ENCODE measurements around the gene EDAR.
A peak's percentile ranks its signal among the peaks of the same experiment; 100 is the strongest.

Gene EDAR

DNA sequence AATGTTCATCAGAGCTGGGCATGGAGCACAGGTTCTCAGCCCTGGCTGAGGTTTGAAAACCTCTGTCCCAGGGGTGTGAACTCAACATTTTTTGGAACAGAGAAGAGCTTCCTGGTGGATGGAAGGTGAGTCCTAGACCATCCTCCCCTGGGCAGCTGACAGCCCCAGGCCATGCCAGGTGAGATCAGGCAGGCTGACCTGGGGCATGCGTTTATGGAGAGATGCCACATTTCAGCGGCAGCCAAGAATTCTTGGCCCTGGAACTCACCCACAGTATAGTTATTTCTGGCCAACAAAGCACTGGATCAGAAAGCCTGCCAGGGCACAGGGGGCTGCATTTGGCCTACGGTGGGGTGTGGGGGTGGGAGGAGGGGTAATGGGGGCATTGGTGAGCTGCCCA is 83.8 kb downstream of the EDAR start:
- H3K23ac ChIP-seq (ENCODE audit: low read length in 2 of 2) = peak overlapping the region in 1 of 2 experiments; percentile 78
- 95% methylated on average over 3 of the region's 3 CpGs for WGBS

DNA sequence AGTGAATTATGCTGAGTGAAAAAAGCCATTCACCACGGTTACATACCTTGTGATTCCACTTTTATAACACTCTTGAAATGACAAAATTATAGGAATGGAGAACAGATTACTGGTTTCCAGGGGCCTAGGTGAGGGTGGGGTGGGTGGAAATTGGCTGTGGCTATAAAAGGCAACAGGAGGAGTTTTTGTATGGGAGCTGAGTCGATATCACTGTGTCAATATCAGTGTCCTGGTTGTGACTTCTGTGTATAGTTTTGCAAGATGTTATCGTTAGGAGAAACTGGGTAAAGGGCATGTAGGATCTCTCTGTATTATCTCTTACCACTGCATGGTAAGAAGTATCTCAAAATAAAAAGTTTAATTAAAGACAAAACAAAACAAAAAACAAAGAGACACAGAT is 84.3 kb downstream of the EDAR start:
- 100% methylated on average over 1 of the region's 3 CpGs for WGBS

More for the DNA sequence above, 83.8 kb downstream of the EDAR start:
- no peaks in the 10 kb centered on the region for H3K4me1 ChIP-seq (ENCODE audit: control insufficient read depth, insufficient read depth, low read depth, low read length)
- H3K14ac ChIP-seq (ENCODE audit: low read length in 2 of 2) = no peak overlapping the region
- no peak overlapping the region for H3K18ac ChIP-seq (ENCODE audit: low read depth in 1 of 2, low read length in 2 of 2)
- no peak overlapping the region for H3K27ac ChIP-seq (ENCODE audit: low read length, poor library complexity, severe bottlenecking)
- no peak overlapping the region for H2BK5ac ChIP-seq (ENCODE audit: low read depth, low read length, poor library complexity, severe bottlenecking)
- H3K27me3 ChIP-seq (ENCODE audit: control insufficient read depth in 1 of 2, insufficient read depth in 1 of 2, low read length in 2 of 2) = peaks cover 31 to 50% of the 10 kb centered on the region in 2 experiments
- no peaks in the 10 kb centered on the region for H3K36me3 ChIP-seq (ENCODE audit: control insufficient read depth in 1 of 2, insufficient read depth in 2 of 2, low read depth in 1 of 2, low read length in 2 of 2)
- no peak for DNase-seq
- H4K8ac ChIP-seq (ENCODE audit: low read length) = no peak overlapping the region
- H3K9ac ChIP-seq (ENCODE audit: low read length) = no peak overlapping the region
- H3K4ac ChIP-seq (ENCODE audit: low read depth in 1 of 2, low read length in 2 of 2) = no peak overlapping the region
- H4K91ac ChIP-seq (ENCODE audit: low read length) = no peak overlapping the region
- no peak overlapping the region for H2BK15ac ChIP-seq (ENCODE audit: low read depth, poor library complexity, severe bottlenecking)
- H2BK120ac ChIP-seq (ENCODE audit: low read depth, low read length) = no peak overlapping the region
- H3K4me2 ChIP-seq (ENCODE audit: low read length, poor library complexity, severe bottlenecking) = no peak overlapping the region
- H2AK5ac ChIP-seq (ENCODE audit: low read length, severe bottlenecking) = no peak overlapping the region
- H3K4me3 ChIP-seq (ENCODE audit: insufficient read depth in 1 of 2, low read depth in 1 of 2, low read length in 2 of 2) = no peak overlapping the region
- no peak overlapping the region for H2AFZ ChIP-seq (ENCODE audit: low read depth, low read length)
- no peak overlapping the region for H2BK12ac ChIP-seq (ENCODE audit: low read length in 2 of 2)
- H3K79me1 ChIP-seq (replicated peaks; ENCODE audit: low read length, poor library complexity, severe bottlenecking) = no peaks in the 10 kb centered on the region
- no peaks in the 10 kb centered on the region for H3K9me3 ChIP-seq (ENCODE audit: control insufficient read depth, low read length)

DNA sequence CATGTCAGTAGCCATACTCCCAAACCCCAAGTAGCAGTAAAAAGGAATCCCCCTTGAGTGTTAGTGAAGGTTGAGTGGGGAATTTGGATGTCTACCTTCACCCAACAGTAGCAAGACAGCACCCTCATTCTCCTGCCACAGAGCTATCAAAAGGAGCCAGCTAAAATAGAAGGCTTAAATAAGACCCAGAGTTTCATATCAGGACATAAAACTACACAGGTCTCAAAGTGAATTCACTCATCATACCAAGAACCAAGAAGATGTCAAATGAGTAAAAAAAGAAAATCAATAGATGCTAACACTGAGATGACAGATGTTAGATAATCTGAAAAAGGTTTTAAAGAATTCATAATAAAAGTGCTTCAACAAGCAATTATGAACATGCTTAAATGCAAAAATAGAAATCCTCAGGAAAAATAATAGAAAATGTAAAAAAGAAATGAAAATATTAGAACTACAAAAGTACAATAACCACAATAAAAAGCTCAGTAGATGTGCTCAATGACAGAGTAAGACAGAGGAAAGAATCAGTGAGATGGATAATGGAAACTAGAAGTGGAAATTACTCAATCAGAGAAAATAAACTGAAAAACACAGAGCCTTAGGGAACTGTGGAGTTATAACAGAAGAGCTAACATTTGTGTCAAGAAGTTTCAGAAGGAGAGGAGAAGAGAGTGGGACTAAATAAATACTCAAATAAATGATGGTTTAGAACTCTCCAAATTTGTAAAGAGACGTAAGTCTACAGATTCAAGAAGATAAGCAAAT is 90.5 kb downstream of the EDAR start:
- Histone ChIP-seq H2BK120ac (ENCODE audit: low read depth, low read length) (no peak overlapping the region), H3K9me3 (ENCODE audit: control insufficient read depth, low read length) (peaks cover 9% of the 10 kb centered on the region), H4K91ac (ENCODE audit: low read length) (no peak overlapping the region), H3K23ac (ENCODE audit: low read length in 2 of 2) (no peak overlapping the region), H3K14ac (ENCODE audit: low read length in 2 of 2) (no peak overlapping the region), H3K79me1 (replicated peaks; ENCODE audit: low read length, poor library complexity, severe bottlenecking) (no peaks in the 10 kb centered on the region), H3K4me2 (ENCODE audit: low read length, poor library complexity, severe bottlenecking) (no peak overlapping the region), H3K4me3 (ENCODE audit: insufficient read depth in 1 of 2, low read depth in 1 of 2, low read length in 2 of 2) (no peak overlapping the region), H3K18ac (ENCODE audit: low read depth in 1 of 2, low read length in 2 of 2) (no peak overlapping the region), H3K27ac (ENCODE audit: low read length, poor library complexity, severe bottlenecking) (no peak overlapping the region), H2AK5ac (ENCODE audit: low read length, severe bottlenecking) (no peak overlapping the region), H2BK5ac (ENCODE audit: low read depth, low read length, poor library complexity, severe bottlenecking) (no peak overlapping the region), H3K4ac (ENCODE audit: low read depth in 1 of 2, low read length in 2 of 2) (no peak overlapping the region), H2BK12ac (ENCODE audit: low read length in 2 of 2) (no peak overlapping the region), H3K9ac (ENCODE audit: low read length) (no peak overlapping the region), H2AFZ (ENCODE audit: low read depth, low read length) (no peak overlapping the region), H3K4me1 (ENCODE audit: control insufficient read depth, insufficient read depth, low read depth, low read length) (no peaks in the 10 kb centered on the region), H3K27me3 (ENCODE audit: control insufficient read depth in 1 of 2, insufficient read depth in 1 of 2, low read length in 2 of 2) (peaks cover 0 to 3% of the 10 kb centered on the region in 2 experiments), H4K8ac (ENCODE audit: low read length) (no peak overlapping the region), H2BK15ac (ENCODE audit: low read depth, poor library complexity, severe bottlenecking) (no peak overlapping the region), H3K36me3 (ENCODE audit: control insufficient read depth in 1 of 2, insufficient read depth in 2 of 2, low read depth in 1 of 2, low read length in 2 of 2) (peaks cover 0 to 4% of the 10 kb centered on the region in 2 experiments)
- DNase-seq = no peak
- WGBS = 100% methylated on average over 1 of the region's 1 CpG

More for the DNA sequence above, 84.3 kb downstream of the EDAR start:
- H3K4me1 ChIP-seq (ENCODE audit: control insufficient read depth, insufficient read depth, low read depth, low read length) = no peaks in the 10 kb centered on the region
- no peak overlapping the region for H3K4me2 ChIP-seq (ENCODE audit: low read length, poor library complexity, severe bottlenecking)
- no peak overlapping the region for H2AK5ac ChIP-seq (ENCODE audit: low read length, severe bottlenecking)
- H3K9ac ChIP-seq (ENCODE audit: low read length) = no peak overlapping the region
- peaks cover 26 to 46% of the 10 kb centered on the region in 2 experiments for H3K27me3 ChIP-seq (ENCODE audit: control insufficient read depth in 1 of 2, insufficient read depth in 1 of 2, low read length in 2 of 2)
- H3K27ac ChIP-seq (ENCODE audit: low read length, poor library complexity, severe bottlenecking) = no peak overlapping the region
- no peak overlapping the region for H2BK15ac ChIP-seq (ENCODE audit: low read depth, poor library complexity, severe bottlenecking)
- H3K14ac ChIP-seq (ENCODE audit: low read length in 2 of 2) = no peak overlapping the region
- H2AFZ ChIP-seq (ENCODE audit: low read depth, low read length) = no peak overlapping the region
- no peak overlapping the region for H4K8ac ChIP-seq (ENCODE audit: low read length)
- no peak overlapping the region for H2BK12ac ChIP-seq (ENCODE audit: low read length in 2 of 2)
- H3K23ac ChIP-seq (ENCODE audit: low read length in 2 of 2) = no peak overlapping the region
- H3K18ac ChIP-seq (ENCODE audit: low read depth in 1 of 2, low read length in 2 of 2) = no peak overlapping the region
- no peak overlapping the region for H2BK5ac ChIP-seq (ENCODE audit: low read depth, low read length, poor library complexity, severe bottlenecking)
- no peaks in the 10 kb centered on the region for H3K36me3 ChIP-seq (ENCODE audit: control insufficient read depth in 1 of 2, insufficient read depth in 2 of 2, low read depth in 1 of 2, low read length in 2 of 2)
- H3K79me1 ChIP-seq (replicated peaks; ENCODE audit: low read length, poor library complexity, severe bottlenecking) = no peaks in the 10 kb centered on the region
- no peaks in the 10 kb centered on the region for H3K9me3 ChIP-seq (ENCODE audit: control insufficient read depth, low read length)
- no peak overlapping the region for H3K4me3 ChIP-seq (ENCODE audit: insufficient read depth in 1 of 2, low read depth in 1 of 2, low read length in 2 of 2)
- DNase-seq = no peak
- no peak overlapping the region for H4K91ac ChIP-seq (ENCODE audit: low read length)
- no peak overlapping the region for H2BK120ac ChIP-seq (ENCODE audit: low read depth, low read length)
- no peak overlapping the region for H3K4ac ChIP-seq (ENCODE audit: low read depth in 1 of 2, low read length in 2 of 2)

DNA sequence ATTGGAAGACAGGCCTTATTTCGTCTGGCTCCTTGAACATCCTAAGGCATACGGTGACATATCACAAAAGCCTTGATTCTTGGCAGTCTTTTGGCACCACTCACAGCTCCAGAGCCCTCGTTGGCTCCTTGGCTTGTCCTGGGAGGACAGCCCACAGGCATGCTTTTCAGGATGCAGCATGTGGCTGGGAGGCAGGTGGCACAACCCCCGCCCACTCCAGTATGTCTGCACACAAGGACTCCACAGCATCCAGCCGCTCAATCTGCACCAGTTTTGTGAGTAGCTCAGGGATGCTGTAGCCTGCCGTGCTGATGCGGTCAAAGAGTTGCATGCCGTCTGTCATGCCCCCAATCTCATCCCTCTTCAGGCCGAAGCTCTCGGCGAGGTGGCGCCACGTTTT is 92.3 kb downstream of the EDAR start:
- no peak overlapping the region for H2BK5ac ChIP-seq (ENCODE audit: low read depth, low read length, poor library complexity, severe bottlenecking)
- no peak overlapping the region for H3K14ac ChIP-seq (ENCODE audit: low read length in 2 of 2)
- no peak overlapping the region for H3K18ac ChIP-seq (ENCODE audit: low read depth in 1 of 2, low read length in 2 of 2)
- H3K9me3 ChIP-seq (ENCODE audit: control insufficient read depth, low read length) = peaks cover 19% of the 10 kb centered on the region
- no peak overlapping the region for H3K4me2 ChIP-seq (ENCODE audit: low read length, poor library complexity, severe bottlenecking)
- H2AK5ac ChIP-seq (ENCODE audit: low read length, severe bottlenecking) = no peak overlapping the region
- no peak overlapping the region for H2BK120ac ChIP-seq (ENCODE audit: low read depth, low read length)
- no peak overlapping the region for H3K23ac ChIP-seq (ENCODE audit: low read length in 2 of 2)
- no peak overlapping the region for H3K27ac ChIP-seq (ENCODE audit: low read length, poor library complexity, severe bottlenecking)
- no peak overlapping the region for H3K4ac ChIP-seq (ENCODE audit: low read depth in 1 of 2, low read length in 2 of 2)
- no peak overlapping the region for H3K9ac ChIP-seq (ENCODE audit: low read length)
- H4K8ac ChIP-seq (ENCODE audit: low read length) = no peak overlapping the region
- H3K27me3 ChIP-seq (ENCODE audit: control insufficient read depth in 1 of 2, insufficient read depth in 1 of 2, low read length in 2 of 2) = no peaks in the 10 kb centered on the region
- no peak overlapping the region for H2AFZ ChIP-seq (ENCODE audit: low read depth, low read length)
- H3K4me1 ChIP-seq (ENCODE audit: control insufficient read depth, insufficient read depth, low read depth, low read length) = no peaks in the 10 kb centered on the region
- H4K91ac ChIP-seq (ENCODE audit: low read length) = no peak overlapping the region
- no peak overlapping the region for H2BK12ac ChIP-seq (ENCODE audit: low read length in 2 of 2)
- peaks cover 0 to 6% of the 10 kb centered on the region in 2 experiments for H3K36me3 ChIP-seq (ENCODE audit: control insufficient read depth in 1 of 2, insufficient read depth in 2 of 2, low read depth in 1 of 2, low read length in 2 of 2)
- no peak overlapping the region for H2BK15ac ChIP-seq (ENCODE audit: low read depth, poor library complexity, severe bottlenecking)
- 96% methylated on average over 13 of the region's 13 CpGs for WGBS
- no peaks in the 10 kb centered on the region for H3K79me1 ChIP-seq (replicated peaks; ENCODE audit: low read length, poor library complexity, severe bottlenecking)
- no peak overlapping the region for H3K4me3 ChIP-seq (ENCODE audit: insufficient read depth in 1 of 2, low read depth in 1 of 2, low read length in 2 of 2)
- DNase-seq = no peak

Data from mesenchymal stem cell (in vitro differentiated cells and primary cell).